Vagina (tissue), 2 donors: ENCODE data around the gene MAP3K20.

Experiments
- POLR2A ChIP-seq, 2 donors: fragments of 450-650 bp; IDR thresholded peaks; one replicate each; pipeline ENCODE4 v1.6.1; 2017; ENCODE audit warnings: antibody characterized with exemption in 2 of 2, mild to moderate bottlenecking in 2 of 2, moderate library complexity in 2 of 2
- POLR2AphosphoS5 ChIP-seq, 2 donors: sonication (generic); formaldehyde crosslinking; IDR thresholded peaks; one replicate each; pipeline ENCODE4 v1.9.0; 2017; ENCODE audit warnings: antibody characterized with exemption in 2 of 2, mild to moderate bottlenecking in 2 of 2, low read depth in 1 of 2; ENCODE audit not compliant: insufficient read depth in 1 of 2
- TF ChIP-seq, protein P1 (sequence below), 3 experiments: fragments of 450-650 bp in 2 of 3; fragments of 200-600 bp in 1 of 3; sonication (generic) in 1 of 3; IDR thresholded peaks; one replicate each; pipeline ENCODE4 v1.5.1; 2017 to 2019; ENCODE audit warnings: antibody characterized with exemption in 3 of 3, mild to moderate bottlenecking in 2 of 3, moderate library complexity in 2 of 3

- TF ChIP-seq, protein P1, sequence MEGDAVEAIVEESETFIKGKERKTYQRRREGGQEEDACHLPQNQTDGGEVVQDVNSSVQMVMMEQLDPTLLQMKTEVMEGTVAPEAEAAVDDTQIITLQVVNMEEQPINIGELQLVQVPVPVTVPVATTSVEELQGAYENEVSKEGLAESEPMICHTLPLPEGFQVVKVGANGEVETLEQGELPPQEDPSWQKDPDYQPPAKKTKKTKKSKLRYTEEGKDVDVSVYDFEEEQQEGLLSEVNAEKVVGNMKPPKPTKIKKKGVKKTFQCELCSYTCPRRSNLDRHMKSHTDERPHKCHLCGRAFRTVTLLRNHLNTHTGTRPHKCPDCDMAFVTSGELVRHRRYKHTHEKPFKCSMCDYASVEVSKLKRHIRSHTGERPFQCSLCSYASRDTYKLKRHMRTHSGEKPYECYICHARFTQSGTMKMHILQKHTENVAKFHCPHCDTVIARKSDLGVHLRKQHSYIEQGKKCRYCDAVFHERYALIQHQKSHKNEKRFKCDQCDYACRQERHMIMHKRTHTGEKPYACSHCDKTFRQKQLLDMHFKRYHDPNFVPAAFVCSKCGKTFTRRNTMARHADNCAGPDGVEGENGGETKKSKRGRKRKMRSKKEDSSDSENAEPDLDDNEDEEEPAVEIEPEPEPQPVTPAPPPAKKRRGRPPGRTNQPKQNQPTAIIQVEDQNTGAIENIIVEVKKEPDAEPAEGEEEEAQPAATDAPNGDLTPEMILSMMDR (IDR thresholded peaks at IDR 0.05) = no peak
- TF ChIP-seq POLR2A (IDR thresholded peaks at IDR 0.05) (no peak), POLR2AphosphoS5 (IDR thresholded peaks at IDR 0.05; ENCODE audit: insufficient read depth in 1 of 2, low read depth in 1 of 2) (no peak)
Observed at GRCh38 chr2:173119069-173119807, 43.6 kb downstream of the MAP3K20 start.
